OCI-LY7 (cell line): ENCODE measurements around the gene HOTAIR. TPM values are rescaled to one million over a fixed set of nuclear protein-coding genes. Genes with fewer than 3 reads are reported as not detected.

Experiments used
- BruUV-seq: library from RNA; stranded (reverse); fragments of 400-500 nt; replicated peaks from 2 replicates; lab custom pipeline; 2021; lab: Mats Ljungman, UMichigan
- CTCF ChIA-PET: fragments of 300-600 bp; sonication (Branson Sonifier 250); formaldehyde crosslinking; loops from one replicate; lab custom pipeline; 2022; ENCODE audit warnings: antibody characterized with exemption; ENCODE audit not compliant: unreplicated experiment; lab: Charles Lee
- POLR2A ChIA-PET: fragments of 300-600 bp; sonication (Branson Sonifier 250); formaldehyde crosslinking; loops from one replicate; lab custom pipeline; 2022; ENCODE audit warnings: antibody characterized with exemption; lab: Charles Lee
- DNase-seq: peaks from one replicate; pipeline ENCODE4 v3.0.0-alpha.2; 2015; ENCODE audit warnings: low spot score
- H2AFZ ChIP-seq: fragments of 200-600 bp; sonication (generic), shearing (Covaris generic); 2 replicates; pipeline ENCODE4 v1.6.1; 2014; ENCODE audit warnings: mild to moderate bottlenecking, antibody characterized with exemption, low read length, moderate library complexity
- H3K27ac ChIP-seq: fragments of 200-600 bp; sonication (generic); 2 replicates; pipeline ENCODE4 v1.5.1; 2014; ENCODE audit warnings: mixed run types, low read depth, mild to moderate bottlenecking, moderate library complexity, low read length, inconsistent platforms; ENCODE audit not compliant: poor library complexity, severe bottlenecking
- H3K36me3 ChIP-seq: fragments of 200-600 bp; sonication (generic); 2 replicates; pipeline ENCODE4 v1.6.1; 2014; ENCODE audit warnings: mild to moderate bottlenecking, antibody characterized with exemption, low read length, moderate library complexity, mixed read lengths; ENCODE audit not compliant: insufficient read depth
- H3K4me1 ChIP-seq: fragments of 200-600 bp; sonication (generic); 2 replicates; pipeline ENCODE4 v1.5.1; 2014; ENCODE audit warnings: mild to moderate bottlenecking, low read length; ENCODE audit not compliant: insufficient read depth, poor library complexity, severe bottlenecking
- H3K4me2 ChIP-seq: fragments of 200-600 bp; sonication (generic); 2 replicates; pipeline ENCODE4 v1.6.1; 2014; ENCODE audit warnings: mild to moderate bottlenecking, low read length
- H3K4me3 ChIP-seq: fragments of 200-600 bp; sonication (generic); 2 replicates; pipeline ENCODE4 v1.5.1; 2014; ENCODE audit warnings: mild to moderate bottlenecking, low read depth, low read length; ENCODE audit not compliant: poor library complexity, severe bottlenecking
- H3K79me2 ChIP-seq: fragments of 200-600 bp; sonication (generic); 2 replicates; pipeline ENCODE4 v1.6.1; 2016; ENCODE audit warnings: low read depth, mild to moderate bottlenecking, low read length, moderate library complexity, mixed read lengths; ENCODE audit not compliant: insufficient read depth
- H3K9me2 ChIP-seq: fragments of 200-600 bp; sonication (generic); 2 replicates; pipeline ENCODE4 v1.6.1; 2016; ENCODE audit warnings: mild to moderate bottlenecking, low read length, mixed read lengths; ENCODE audit not compliant: insufficient read depth
- H3K9me3 ChIP-seq: fragments of 200-600 bp; sonication (generic); 2 replicates; pipeline ENCODE4 v1.6.1; 2014; ENCODE audit warnings: mild to moderate bottlenecking, mixed run types, low read length, mixed read lengths
- H4K20me1 ChIP-seq: fragments of 200-600 bp; sonication (generic); 2 replicates; pipeline ENCODE4 v1.6.1; 2014; ENCODE audit warnings: mild to moderate bottlenecking, antibody characterized with exemption, low read length, moderate library complexity, mixed read lengths; ENCODE audit not compliant: insufficient read depth
- CTCF ChIP-seq: fragments of 200-600 bp; sonication (generic); conservative IDR thresholded peaks from 2 replicates; pipeline ENCODE4 v1.5.1; 2014; ENCODE audit warnings: mild to moderate bottlenecking, antibody characterized with exemption, low read length, moderate library complexity, mixed read lengths
- EZH2phosphoT487 ChIP-seq: fragments of 200-600 bp; sonication (generic); IDR thresholded peaks from 2 replicates; pipeline ENCODE4 v1.6.1; 2018; ENCODE audit warnings: low read depth, borderline replicate concordance, mild to moderate bottlenecking, mixed run types, antibody characterized with exemption, low read length, moderate library complexity, mixed read lengths
- intact Hi-C: fragments of 100-400 bp; cut with micrococcal nuclease; formaldehyde crosslinking; loops from one replicate; pipeline ENCODE4 v1.10.0; 2022; ENCODE audit not compliant: unreplicated experiment
- total RNA-seq, 2 experiments: library from RNA; depleted of rRNA in 1 of 2; stranded (reverse); fragments of >200 nt in 1 of 2; shearing (Covaris generic) in 1 of 2; gene quantifications; 2 replicates each; pipeline ENCODE4 v1.2.3, GENCODE V29; 2014 to 2022

Gene HOTAIR
- total RNA-seq, 2 experiments from 2014 or later: 0.88 to 5.3 TPM

- no peak for TF ChIP-seq CTCF
- no peak for TF ChIP-seq EZH2phosphoT487
- ChIA-PET POLR2A (no interaction called here), CTCF (no interaction called here)
- no TSS peak for BruUV-seq
- H3K9me3 ChIP-seq: no peaks in the 10 kb centered on the region
- H3K36me3 ChIP-seq: no peaks in the 10 kb centered on the region
- no peak overlapping the region for H3K4me2 ChIP-seq
- no peaks in the 10 kb centered on the region; the same call in 1 of the 2 replicates for H4K20me1 ChIP-seq
- peaks cover 6% of the 10 kb centered on the region for H3K4me1 ChIP-seq
- no peak overlapping the region for H3K27ac ChIP-seq
- no peak overlapping the region for H3K4me3 ChIP-seq
- H2AFZ ChIP-seq: no peak overlapping the region
- no peaks in the 10 kb centered on the region for H3K79me2 ChIP-seq
- no peak for DNase-seq
- intact Hi-C loops: no loop called here
- H3K9me2 ChIP-seq: no peaks in the 10 kb centered on the region
Measured at GRCh38 chr12:53952335-53952694, 22.4 kb downstream of the HOTAIR start.

GRCh38 chr12:53951577-53952334 is 23.0 kb downstream of the HOTAIR start:
- no peak overlapping the region for H3K27ac ChIP-seq
- intact Hi-C loops: no loop called here
- no peaks in the 10 kb centered on the region for H3K9me3 ChIP-seq
- no peaks in the 10 kb centered on the region; the same call in 1 of the 2 replicates for H4K20me1 ChIP-seq
- BruUV-seq: no TSS peak
- no peaks in the 10 kb centered on the region for H3K9me2 ChIP-seq
- ChIA-PET POLR2A (no interaction called here), CTCF (no interaction called here)
- no peak overlapping the region for H3K4me3 ChIP-seq
- H3K4me2 ChIP-seq: no peak overlapping the region
- no peaks in the 10 kb centered on the region for H3K36me3 ChIP-seq
- H3K79me2 ChIP-seq: no peaks in the 10 kb centered on the region
- H3K4me1 ChIP-seq: peaks cover 2% of the 10 kb centered on the region
- TF ChIP-seq CTCF: no peak
- peak; percentile 75; the same call in 1 of the 2 replicates for TF ChIP-seq EZH2phosphoT487
- no peak overlapping the region for H2AFZ ChIP-seq
- no peak for DNase-seq

- ChIA-PET POLR2A (no interaction called here), CTCF (no interaction called here)
- no peaks in the 10 kb centered on the region for H3K4me1 ChIP-seq
- H3K27ac ChIP-seq: no peak overlapping the region
- H2AFZ ChIP-seq: no peak overlapping the region
- no peaks in the 10 kb centered on the region for H3K36me3 ChIP-seq
- no peaks in the 10 kb centered on the region for H3K79me2 ChIP-seq
- H3K4me3 ChIP-seq: no peak overlapping the region
- 0 out of 2 replicates have a peak, but pooled peaks have one; percentile 8 for TF ChIP-seq EZH2phosphoT487
- no peak for TF ChIP-seq CTCF
- H3K9me3 ChIP-seq: no peaks in the 10 kb centered on the region
- no TSS peak for BruUV-seq
- H3K9me2 ChIP-seq: no peaks in the 10 kb centered on the region
- no peak overlapping the region for H3K4me2 ChIP-seq
- intact Hi-C loops: no loop called here
- DNase-seq: no peak
- H4K20me1 ChIP-seq: no peaks in the 10 kb centered on the region; the same call in 1 of the 2 replicates
Measured at GRCh38 chr12:53950789-53951576, 23.8 kb downstream of the HOTAIR start.
